Fibroblast of the conjunctiva (primary cell): Measurements from ENCODE around the gene SNCAIP.

Experiments
- DNase-seq: peaks from one replicate; pipeline ENCODE4 v3.0.0-alpha.2; 2010; ENCODE audit warnings: low read depth

Gene SNCAIP

GRCh38 chr5:122311961-122312590 is at the start of gene SNCAIP:
Gene SNCAIP, plus strand, starts transcription at chr5:122312237. Its CDS starts 78,898 bp downstream, at chr5:122391135.
- no peak for DNase-seq

- DNase-seq = no peak
Observed at GRCh38 chr5:122263352-122264030, 48.5 kb upstream of the SNCAIP start.

- no peak for DNase-seq
Observed at GRCh38 chr5:122264610-122265009, 47.4 kb upstream of the SNCAIP start.

- no peak for DNase-seq
Observed at GRCh38 chr5:122267185-122267584, 44.9 kb upstream of the SNCAIP start.

GRCh38 chr5:122273696-122274095 is 38.3 kb upstream of the SNCAIP start:
- DNase-seq = no peak

- DNase-seq = no peak
Observed at GRCh38 chr5:122283592-122283991, 28.4 kb upstream of the SNCAIP start.

GRCh38 chr5:122286541-122286940 is 25.5 kb upstream of the SNCAIP start:
- DNase-seq = no peak

GRCh38 chr5:122287101-122287500 is 24.9 kb upstream of the SNCAIP start:
- DNase-seq = no peak

GRCh38 chr5:122291000-122291901 is 20.8 kb upstream of the SNCAIP start:
- no peak for DNase-seq

- DNase-seq = no peak
Observed at GRCh38 chr5:122292332-122292731, 19.7 kb upstream of the SNCAIP start.

GRCh38 chr5:122295138-122295537 is 16.9 kb upstream of the SNCAIP start:
- DNase-seq = no peak

GRCh38 chr5:122296871-122297270 is 15.2 kb upstream of the SNCAIP start:
- no peak for DNase-seq

GRCh38 chr5:122297587-122298298 is 14.3 kb upstream of the SNCAIP start:
- no peak for DNase-seq

GRCh38 chr5:122300374-122300773 is 11.7 kb upstream of the SNCAIP start:
- no peak for DNase-seq

- DNase-seq = no peak
Observed at GRCh38 chr5:122301016-122301415, 11.0 kb upstream of the SNCAIP start.

- no peak for DNase-seq
Observed at GRCh38 chr5:122304471-122305215, 7.4 kb upstream of the SNCAIP start.

GRCh38 chr5:122306461-122306860 is 5.6 kb upstream of the SNCAIP start:
- DNase-seq = no peak

GRCh38 chr5:122310889-122311288 is 1.1 kb upstream of the SNCAIP start:
- DNase-seq = no peak

- DNase-seq = no peak
Observed at GRCh38 chr5:122311497-122311960, 508 bp upstream of the SNCAIP start.

GRCh38 chr5:122312591-122313406 is 762 bp downstream of the SNCAIP start:
- DNase-seq = peak; percentile 10
